ENCODE measurements around the gene IQGAP2.

- no peak for TF ChIP-seq MAX (IDR thresholded peaks at IDR 0.05)
- no peak for TF ChIP-seq MAFK (IDR thresholded peaks at IDR 0.05; ENCODE audit: low read depth, low read length)
- no peak for TF ChIP-seq KDM1A (IDR thresholded peaks at IDR 0.05; ENCODE audit: borderline replicate concordance, low read length)
- TF ChIP-seq RFX5 (IDR thresholded peaks at IDR 0.05; ENCODE audit: borderline replicate concordance, low read depth, low read length) = no peak
- no peak for TF ChIP-seq CREB1 (IDR thresholded peaks at IDR 0.05)
- TF ChIP-seq CTCF (IDR thresholded peaks at IDR 0.05; ENCODE audit: control extremely low read depth in 1 of 3, insufficient read depth in 1 of 3, low read depth in 1 of 3, low read length in 3 of 3) = no peak
- TF ChIP-seq TCF12 (IDR thresholded peaks at IDR 0.05; ENCODE audit: low read depth, low read length) = no peak
- TF ChIP-seq CHD7 (IDR thresholded peaks at IDR 0.05; ENCODE audit: insufficient replicate concordance, low read length) = no peak
- TF ChIP-seq CEBPB (IDR thresholded peaks at IDR 0.05; ENCODE audit: low read depth, low read length) = no peak
- TF ChIP-seq EP300 (IDR thresholded peaks at IDR 0.05; ENCODE audit: borderline replicate concordance in 1 of 2, low read depth in 2 of 2, low read length in 2 of 2) = no peak
- TF ChIP-seq POLR2AphosphoS5 (IDR thresholded peaks at IDR 0.05; ENCODE audit: low read depth, low read length) = no peak
- no peak for TF ChIP-seq POLR2A (IDR thresholded peaks at IDR 0.05; ENCODE audit: control extremely low read depth in 1 of 2, low read depth in 2 of 2, low read length in 2 of 2)
- no peak for TF ChIP-seq SIN3A (conservative IDR thresholded peaks at IDR 0.05 in 1 of 2, IDR thresholded peaks at IDR 0.05 in 1 of 2; ENCODE audit: low read depth in 1 of 2, low read length in 2 of 2)
- no peak for TF ChIP-seq GTF2F1 (IDR thresholded peaks at IDR 0.05; ENCODE audit: borderline replicate concordance, low read depth, low read length)
Measured at GRCh38 chr5:76723266-76723665, 320.2 kb downstream of the IQGAP2 start.

All from H1 (cell line).